Amniotic epithelial cell (primary cell): Measurements from ENCODE around the gene MIDN.

Experiments
- DNase-seq: peaks from one replicate; pipeline ENCODE4 v3.0.0-alpha.2; 2010; ENCODE audit warnings: low read depth

Gene MIDN

GRCh38 chr19:1220976-1221903, 27.1 kb upstream of the MIDN start:
- peak; percentile 49 for DNase-seq

- no peak for DNase-seq
These were observed 26.5 kb upstream of the MIDN start for GRCh38 chr19:1221904-1222255.

GRCh38 chr19:1222394-1222793, 26.0 kb upstream of the MIDN start:
- no peak for DNase-seq

- DNase-seq = no peak
These were observed 25.1 kb upstream of the MIDN start for GRCh38 chr19:1223018-1223855.

GRCh38 chr19:1224047-1224825, 24.1 kb upstream of the MIDN start:
- no peak for DNase-seq

GRCh38 chr19:1224847-1225246, 23.5 kb upstream of the MIDN start:
- DNase-seq = no peak

- DNase-seq = no peak
These were observed 22.8 kb upstream of the MIDN start for GRCh38 chr19:1225440-1226226.

GRCh38 chr19:1226227-1226518, 22.2 kb upstream of the MIDN start:
- no peak for DNase-seq

- no peak for DNase-seq
These were observed 21.7 kb upstream of the MIDN start for GRCh38 chr19:1226522-1227303.

GRCh38 chr19:1227304-1228054, 20.9 kb upstream of the MIDN start:
- no peak for DNase-seq

GRCh38 chr19:1228161-1228957, 20.0 kb upstream of the MIDN start:
- no peak for DNase-seq

- no peak for DNase-seq
These were observed 19.1 kb upstream of the MIDN start for GRCh38 chr19:1229056-1229923.

- DNase-seq = no peak
These were observed 18.2 kb upstream of the MIDN start for GRCh38 chr19:1229924-1230782.

- no peak for DNase-seq
These were observed 17.4 kb upstream of the MIDN start for GRCh38 chr19:1230783-1231489.

- no peak for DNase-seq
These were observed 16.4 kb upstream of the MIDN start for GRCh38 chr19:1231729-1232637.

GRCh38 chr19:1232652-1233072, 15.7 kb upstream of the MIDN start:
- DNase-seq = peak; percentile 84
